ENCODE data around the gene PDE4A.
A peak's percentile ranks its signal among the peaks of the same experiment; 100 is the strongest.
"Not testable (repeated sequence)": the region's sequence is repeated elsewhere in the genome, so short reads cannot be mapped to it uniquely, and the experiment has no call there.

The PDE4A gene

GRCh38 chr19:10420444-10421239, at the start of gene PDE4A:
Gene PDE4A (plus strand): TSS chr19:10420538. CDS start chr19:10420765, 227 bp downstream.
- DNase-seq: peak in 7 of 58 donors; percentile 8 to 50 (median 30)

- DNase-seq: peak in 1 of 58 donors; percentile 23
Measured at GRCh38 chr19:10372690-10373089, 47.6 kb upstream of the PDE4A start.

GRCh38 chr19:10374931-10375330, 45.4 kb upstream of the PDE4A start:
- no peak for DNase-seq

GRCh38 chr19:10377140-10377640, 43.1 kb upstream of the PDE4A start:
- not testable (repeated sequence) for DNase-seq

- DNase-seq: no peak
Measured at GRCh38 chr19:10378124-10378523, 42.2 kb upstream of the PDE4A start.

- no peak for DNase-seq
Measured at GRCh38 chr19:10379880-10380312, 40.4 kb upstream of the PDE4A start.

- peak; percentile 83 to 100 (median 97) for DNase-seq
Measured at GRCh38 chr19:10380313-10381102, 39.8 kb upstream of the PDE4A start, which contains the start of gene TYK2. Gene TYK2 (minus strand): TSS chr19:10380572. CDS start chr19:10378406, 2,166 bp downstream.

GRCh38 chr19:10383223-10383499, 37.2 kb upstream of the PDE4A start:
- DNase-seq: not testable (repeated sequence)

- DNase-seq: no peak
Measured at GRCh38 chr19:10384580-10384979, 35.8 kb upstream of the PDE4A start.

- peak in 56 of 58 donors; percentile 6 to 98 (median 62) for DNase-seq
Measured at GRCh38 chr19:10388957-10389356, 31.4 kb upstream of the PDE4A start.

- peak in 1 of 58 donors; percentile 6 for DNase-seq
Measured at GRCh38 chr19:10389863-10390262, 30.5 kb upstream of the PDE4A start.

GRCh38 chr19:10390652-10391286, 29.6 kb upstream of the PDE4A start:
- DNase-seq: peak in 42 of 58 donors; percentile 5 to 78 (median 23)

- DNase-seq: no peak
Measured at GRCh38 chr19:10392120-10392519, 28.2 kb upstream of the PDE4A start.

- DNase-seq: no peak
Measured at GRCh38 chr19:10393137-10393536, 27.2 kb upstream of the PDE4A start.

GRCh38 chr19:10395003-10395402, 25.3 kb upstream of the PDE4A start:
- no peak for DNase-seq

- DNase-seq: no peak
Measured at GRCh38 chr19:10395436-10395835, 24.9 kb upstream of the PDE4A start.

GRCh38 chr19:10395917-10396316, 24.4 kb upstream of the PDE4A start:
- no peak for DNase-seq

GRCh38 chr19:10398819-10399218, 21.5 kb upstream of the PDE4A start:
- no peak for DNase-seq

GRCh38 chr19:10399340-10399739, 21.0 kb upstream of the PDE4A start:
- DNase-seq: not testable (repeated sequence)

- DNase-seq: peak in 1 of 58 donors; percentile 18
Measured at GRCh38 chr19:10399878-10400277, 20.5 kb upstream of the PDE4A start.

GRCh38 chr19:10402441-10403038, 17.8 kb upstream of the PDE4A start:
- DNase-seq: no peak

All from anterior cingulate cortex (tissue), 58 donors.